Nephron progenitor cell (in vitro differentiated cells): ENCODE data around the gene TAF4B.

Experiments used
- DNase-seq: peaks from one replicate; pipeline ENCODE4 v3.0.0; 2021
- H3K27ac Mint-ChIP-seq: 2 replicates; pipeline ENCODE4 v1.8.0; 2021; ENCODE audit warnings: mild to moderate bottlenecking, moderate library complexity, mixed read lengths
- H3K27me3 Mint-ChIP-seq: 2 replicates; pipeline ENCODE4 v1.8.0; 2021; ENCODE audit warnings: mild to moderate bottlenecking, low read depth, mixed read lengths; ENCODE audit not compliant: poor library complexity
- H3K36me3 Mint-ChIP-seq: 2 replicates; pipeline ENCODE4 v1.8.0; 2021; ENCODE audit warnings: low read depth, mixed read lengths
- H3K4me1 Mint-ChIP-seq: 2 replicates; pipeline ENCODE4 v1.8.0; 2021; ENCODE audit warnings: mixed read lengths
- H3K4me3 Mint-ChIP-seq: 2 replicates; pipeline ENCODE4 v1.8.0; 2021; ENCODE audit warnings: mild to moderate bottlenecking, moderate library complexity, mixed read lengths
- H3K9me3 Mint-ChIP-seq: 2 replicates; pipeline ENCODE4 v1.8.0; 2021; ENCODE audit warnings: mild to moderate bottlenecking, moderate library complexity, mixed read lengths
- CTCF ChIP-seq: fragments of 200-600 bp; sonication (generic); IDR thresholded peaks from 2 replicates; pipeline ENCODE4 v1.5.0; 2021; ENCODE audit warnings: antibody characterized with exemption

TAF4B gene

GRCh38 chr18:26268454-26268853 is 42.2 kb downstream of the TAF4B start:
- Mint-ChIP-seq H3K4me3 (no peak overlapping the region), H3K9me3 (no peaks in the 10 kb centered on the region), H3K36me3 (peaks cover 36% of the 10 kb centered on the region), H3K27ac (no peak overlapping the region), H3K27me3 (no peaks in the 10 kb centered on the region), H3K4me1 (peaks cover 5% of the 10 kb centered on the region)
- no peak for DNase-seq
- TF ChIP-seq CTCF = no peak

- no peak for DNase-seq
- no peaks in the 10 kb centered on the region for H3K27me3 Mint-ChIP-seq
- no peaks in the 10 kb centered on the region for H3K9me3 Mint-ChIP-seq
- no peak for TF ChIP-seq CTCF
- no peak overlapping the region for H3K27ac Mint-ChIP-seq
- no peak overlapping the region for H3K4me3 Mint-ChIP-seq
- H3K36me3 Mint-ChIP-seq = peaks cover 36% of the 10 kb centered on the region
- no peaks in the 10 kb centered on the region for H3K4me1 Mint-ChIP-seq
Observed at GRCh38 chr18:26271917-26272549, 45.8 kb downstream of the TAF4B start.

GRCh38 chr18:26277374-26277773 is 51.1 kb downstream of the TAF4B start:
- no peak for DNase-seq
- no peak for TF ChIP-seq CTCF
- Mint-ChIP-seq H3K4me3 (no peak overlapping the region), H3K27ac (no peak overlapping the region), H3K9me3 (peaks cover 32% of the 10 kb centered on the region), H3K36me3 (peaks cover 48% of the 10 kb centered on the region), H3K4me1 (no peaks in the 10 kb centered on the region), H3K27me3 (no peaks in the 10 kb centered on the region)

- H3K27me3 Mint-ChIP-seq = peaks cover 3% of the 10 kb centered on the region
- TF ChIP-seq CTCF = no peak
- DNase-seq = no peak
- H3K4me3 Mint-ChIP-seq = no peak overlapping the region
- H3K36me3 Mint-ChIP-seq = peaks cover 67% of the 10 kb centered on the region
- H3K4me1 Mint-ChIP-seq = no peaks in the 10 kb centered on the region
- peaks cover 49% of the 10 kb centered on the region for H3K9me3 Mint-ChIP-seq
- no peak overlapping the region for H3K27ac Mint-ChIP-seq
Observed at GRCh38 chr18:26279428-26279827, 53.2 kb downstream of the TAF4B start.

GRCh38 chr18:26286008-26286407 is 59.8 kb downstream of the TAF4B start:
- no peak for TF ChIP-seq CTCF

GRCh38 chr18:26287644-26288043 is 61.4 kb downstream of the TAF4B start:
- TF ChIP-seq CTCF = no peak
- Mint-ChIP-seq H3K4me1 (no peaks in the 10 kb centered on the region), H3K36me3 (peaks cover 43% of the 10 kb centered on the region), H3K27ac (peak overlapping the region; percentile 64), H3K9me3 (peaks cover 15% of the 10 kb centered on the region), H3K4me3 (no peak overlapping the region), H3K27me3 (peaks cover 3% of the 10 kb centered on the region)
- DNase-seq = no peak

More at GRCh38 chr18:26286008-26286407, 59.8 kb downstream of the TAF4B start:
- H3K27ac Mint-ChIP-seq = no peak overlapping the region
- DNase-seq = no peak
- peaks cover 24% of the 10 kb centered on the region for H3K9me3 Mint-ChIP-seq
- peaks cover 53% of the 10 kb centered on the region for H3K36me3 Mint-ChIP-seq
- no peak overlapping the region for H3K4me3 Mint-ChIP-seq
- no peaks in the 10 kb centered on the region for H3K4me1 Mint-ChIP-seq
- H3K27me3 Mint-ChIP-seq = peaks cover 3% of the 10 kb centered on the region
